BJ (cell line): ENCODE results near the gene LLGL2. TPM values are rescaled to one million over a fixed set of nuclear protein-coding genes. Genes with fewer than 3 reads are reported as not detected.

Source experiments
- CTCF ChIA-PET: fragments of 350-600 bp; formaldehyde crosslinking; extraction: SDS; loops from one replicate; lab custom pipeline; 2021; ENCODE audit warnings: antibody characterized with exemption, inconsistent platforms; lab: Yijun Ruan, JAX
- POLR2A ChIA-PET: fragments of 300-600 bp; sonication (Branson Sonifier 250); formaldehyde crosslinking; extraction: SDS; loops from one replicate; lab custom pipeline; 2021; ENCODE audit warnings: antibody characterized with exemption; lab: Charles Lee
- DNase-seq: peaks from one replicate; pipeline ENCODE4 v3.0.0-alpha.2; 2011; ENCODE audit warnings: low read depth
- H3K27me3 ChIP-seq: 2 replicates; pipeline ENCODE4 v1.6.0; 2011; ENCODE audit warnings: low read length; ENCODE audit not compliant: control insufficient read depth, insufficient read depth
- H3K36me3 ChIP-seq: 2 replicates; pipeline ENCODE4 v1.5.1; 2011; ENCODE audit warnings: low read length; ENCODE audit not compliant: control insufficient read depth, insufficient read depth
- H3K4me3 ChIP-seq: 2 replicates; pipeline ENCODE4 v1.5.1; 2011; ENCODE audit warnings: low read depth, mild to moderate bottlenecking, control low read depth, low read length
- polyA plus RNA-seq: library from polyadenylated mRNA; depleted of rRNA; stranded (reverse); fragments of >200 nt; gene quantifications from 2 replicates; pipeline ENCODE4 v1.2.3, GENCODE V29; 2011
- TF ChIP-seq, protein P1 (sequence below): IDR thresholded peaks from 2 replicates; pipeline ENCODE4 v1.5.1; 2011; ENCODE audit warnings: low read depth, mild to moderate bottlenecking, control low read depth, inconsistent platforms, low read length, moderate library complexity; ENCODE audit not compliant: insufficient read depth

The LLGL2 gene
- polyA plus RNA-seq, 1 experiment, result 1.6 TPM

DNA sequence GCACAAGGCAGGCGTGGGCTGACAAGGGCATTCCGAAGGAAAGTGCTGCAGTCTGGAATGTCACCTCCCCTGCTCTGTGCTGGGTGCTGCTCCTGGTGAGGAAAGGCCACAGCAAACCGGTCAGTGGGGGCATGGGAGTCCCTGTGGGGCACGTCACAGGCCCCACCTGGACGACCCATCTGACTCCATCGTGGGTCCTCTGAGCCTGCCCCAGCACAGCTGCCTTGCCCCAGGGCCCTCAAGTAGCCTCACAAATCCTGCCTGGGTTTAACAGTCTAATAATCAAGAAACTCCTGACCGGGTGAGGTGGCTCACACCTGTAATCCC lies 59.3 kb downstream of the LLGL2 start:
- Histone ChIP-seq H3K27me3 (peaks cover 19% of the 10 kb centered on the region), H3K36me3 (no peaks in the 10 kb centered on the region), H3K4me3 (no peak overlapping the region)
- TF ChIP-seq, protein P1, sequence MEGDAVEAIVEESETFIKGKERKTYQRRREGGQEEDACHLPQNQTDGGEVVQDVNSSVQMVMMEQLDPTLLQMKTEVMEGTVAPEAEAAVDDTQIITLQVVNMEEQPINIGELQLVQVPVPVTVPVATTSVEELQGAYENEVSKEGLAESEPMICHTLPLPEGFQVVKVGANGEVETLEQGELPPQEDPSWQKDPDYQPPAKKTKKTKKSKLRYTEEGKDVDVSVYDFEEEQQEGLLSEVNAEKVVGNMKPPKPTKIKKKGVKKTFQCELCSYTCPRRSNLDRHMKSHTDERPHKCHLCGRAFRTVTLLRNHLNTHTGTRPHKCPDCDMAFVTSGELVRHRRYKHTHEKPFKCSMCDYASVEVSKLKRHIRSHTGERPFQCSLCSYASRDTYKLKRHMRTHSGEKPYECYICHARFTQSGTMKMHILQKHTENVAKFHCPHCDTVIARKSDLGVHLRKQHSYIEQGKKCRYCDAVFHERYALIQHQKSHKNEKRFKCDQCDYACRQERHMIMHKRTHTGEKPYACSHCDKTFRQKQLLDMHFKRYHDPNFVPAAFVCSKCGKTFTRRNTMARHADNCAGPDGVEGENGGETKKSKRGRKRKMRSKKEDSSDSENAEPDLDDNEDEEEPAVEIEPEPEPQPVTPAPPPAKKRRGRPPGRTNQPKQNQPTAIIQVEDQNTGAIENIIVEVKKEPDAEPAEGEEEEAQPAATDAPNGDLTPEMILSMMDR, result no peak
- ChIA-PET POLR2A (no interaction called here), CTCF (interaction anchor here (0.6 to 1.7 kb wide), 3 partner anchors 18 to 165 kb away, joined by 3 to 4 read pairs (median 3); no protein-coding TSS in a partner anchor)
- no peak for DNase-seq

DNA sequence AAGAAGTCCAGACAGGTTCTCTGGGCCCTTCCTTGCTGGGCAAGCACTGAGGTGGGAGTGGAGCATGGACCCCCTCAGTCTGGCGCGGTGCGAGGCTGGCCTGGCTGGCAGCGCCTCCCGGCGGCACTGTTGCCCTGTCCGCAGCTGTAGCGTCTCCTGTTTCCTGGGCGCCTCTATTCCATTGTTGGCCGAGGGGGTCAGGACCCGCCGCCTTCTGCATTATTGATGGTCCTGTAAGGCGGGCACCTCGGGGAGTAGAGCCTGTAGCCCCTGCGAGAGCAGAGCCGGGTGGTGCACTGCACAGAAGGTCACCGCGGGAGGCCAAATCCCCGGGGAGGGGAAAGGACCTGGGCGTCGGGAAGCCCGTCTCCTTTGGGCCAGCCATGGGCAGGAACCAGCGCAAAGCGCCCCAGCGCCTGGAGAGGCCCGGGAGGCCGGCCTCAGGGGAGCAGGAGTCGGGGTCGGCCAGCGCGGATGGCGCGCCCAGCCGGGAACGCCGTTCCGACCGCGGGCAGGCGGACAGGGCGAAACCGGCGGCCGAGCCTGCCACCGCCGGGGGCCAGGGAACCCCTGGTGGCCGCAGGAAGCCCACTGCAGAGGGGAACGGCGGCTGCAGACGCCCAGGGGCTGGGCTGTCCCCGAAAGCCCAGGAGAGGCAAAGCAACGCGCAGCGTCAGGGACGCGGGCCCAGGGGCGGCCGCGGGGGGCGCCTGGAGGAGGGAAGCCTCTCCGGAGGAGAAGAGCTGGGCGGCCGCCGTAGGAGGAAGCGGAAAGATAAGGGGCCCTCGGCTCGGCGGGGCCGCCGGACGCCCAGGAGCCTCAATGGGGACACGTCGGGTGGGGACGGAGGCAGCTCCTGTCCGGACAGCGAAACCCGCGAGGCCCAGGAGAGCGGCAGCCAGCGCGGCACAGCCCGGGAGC lies 62.4 kb downstream of the LLGL2 start, which contains the start of gene MYO15B:
TSS of gene MYO15B (plus strand) at position 126 of the 921 bp plus-strand sequence. CDS start at position 384, 258 bp downstream.
- DNase-seq, result no peak
- H3K4me3 ChIP-seq, result peak within 1 kb of the TSS; percentile 23
- ChIA-PET POLR2A (no interaction called here), CTCF (interaction anchor here (0.6 to 1.2 kb wide), 5 partner anchors 8 to 326 kb away, joined by 3 to 8 read pairs (median 5); partner anchors contain the start of genes MRPS7 and SMIM5)
- H3K36me3 ChIP-seq, result no peaks in the 10 kb centered on the region
- TF ChIP-seq, protein P1, result peak; percentile 18; the same call in 1 of the 2 replicates
- peaks cover 17% of the 10 kb centered on the region for H3K27me3 ChIP-seq

DNA sequence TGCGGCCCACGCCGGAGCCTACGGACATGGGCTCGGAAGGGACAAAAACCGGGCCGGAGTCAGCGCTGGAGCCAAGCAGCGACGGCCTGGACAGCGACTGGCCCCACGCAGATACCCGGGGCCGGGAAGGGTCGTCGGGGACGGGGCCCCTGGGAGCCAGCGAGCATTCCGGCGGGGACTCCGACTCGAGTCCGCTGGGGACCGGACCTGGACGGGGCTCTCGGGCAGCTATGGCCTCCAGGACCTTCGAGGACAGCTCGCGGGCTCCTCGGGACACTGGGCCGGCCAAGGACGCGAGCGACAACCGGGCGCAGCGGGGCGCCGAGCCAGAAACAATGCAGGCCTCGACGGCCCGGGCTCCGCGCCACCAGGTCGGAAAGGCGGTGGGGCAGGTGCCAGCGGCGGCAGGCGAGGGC lies 63.1 kb downstream of the LLGL2 start:
- H3K4me3 ChIP-seq, result peak overlapping the region; percentile 23
- TF ChIP-seq, protein P1, result no peak
- no peaks in the 10 kb centered on the region for H3K36me3 ChIP-seq
- POLR2A ChIA-PET, result no interaction called here
- no peak for DNase-seq
- H3K27me3 ChIP-seq, result peaks cover 17% of the 10 kb centered on the region
- CTCF ChIA-PET, result interaction anchor here (0.6 to 1.2 kb wide), 5 partner anchors 8 to 327 kb away, joined by 3 to 8 read pairs (median 5); partner anchors contain the start of genes MRPS7 and SMIM5

DNA sequence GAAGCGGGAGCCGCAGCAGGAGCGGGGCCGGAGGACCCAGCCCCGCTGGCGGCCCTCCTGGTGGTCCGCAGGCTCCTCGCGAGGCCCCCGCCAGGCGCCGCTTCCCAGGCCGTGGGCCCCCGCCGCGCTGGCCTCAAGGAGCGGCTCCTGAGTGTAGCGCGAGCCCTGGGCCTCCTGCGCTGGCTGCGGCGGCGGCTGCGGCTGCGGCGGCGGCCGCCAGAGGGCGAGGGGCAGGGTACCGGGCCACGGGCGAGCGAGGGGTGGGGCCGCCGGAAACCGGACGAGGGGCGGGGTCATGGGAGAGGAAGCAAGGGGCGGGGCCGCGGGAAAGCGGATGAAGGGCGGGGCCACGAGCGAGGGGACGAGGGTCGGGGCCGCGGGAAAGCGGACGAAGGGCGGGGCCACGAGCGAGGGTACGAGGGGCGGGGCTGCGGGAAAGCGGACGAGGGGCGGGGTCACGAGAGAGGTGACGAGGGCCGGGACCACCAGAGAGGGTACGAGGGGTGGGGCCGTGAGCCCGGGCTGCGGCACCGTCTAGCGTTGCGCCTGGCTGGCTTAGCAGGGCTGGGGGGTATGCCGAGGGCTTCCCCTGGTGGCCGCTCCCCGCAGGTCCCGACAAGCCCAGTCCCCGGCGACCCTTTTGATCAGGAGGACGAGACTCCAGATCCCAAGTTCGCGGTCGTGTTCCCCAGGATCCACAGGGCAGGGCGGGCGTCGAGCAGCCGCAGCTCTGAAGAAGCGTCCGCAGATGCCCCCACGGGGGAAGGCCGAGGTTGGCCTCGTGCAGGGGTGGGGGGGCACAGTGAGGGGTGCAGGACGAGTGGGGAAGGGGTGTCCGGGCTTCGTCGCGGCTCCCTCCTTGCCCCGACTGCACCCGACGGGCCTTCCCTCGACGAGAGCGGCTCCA lies 63.8 kb downstream of the LLGL2 start:
- no peaks in the 10 kb centered on the region for H3K36me3 ChIP-seq
- H3K27me3 ChIP-seq, result peaks cover 18% of the 10 kb centered on the region
- ChIA-PET POLR2A (no interaction called here), CTCF (interaction anchor here (0.6 to 3.0 kb wide), 11 partner anchors 9 to 164 kb away, joined by 3 to 22 read pairs (median 5); partner anchors contain the start of gene SMIM5)
- TF ChIP-seq, protein P1, result peak; percentile 41
- H3K4me3 ChIP-seq, result peak overlapping the region; percentile 54
- DNase-seq, result no peak
